AG20443 (cell line): ENCODE measurements around the gene FHIT.
"Not testable (repeated sequence)": the region's sequence is repeated elsewhere in the genome, so short reads cannot be mapped to it uniquely, and the experiment has no call there.

Experiments
- DNase-seq: peaks from one replicate; pipeline ENCODE4 v3.0.0; 2012; ENCODE audit warnings: low spot score, mixed read lengths

Gene FHIT

DNA sequence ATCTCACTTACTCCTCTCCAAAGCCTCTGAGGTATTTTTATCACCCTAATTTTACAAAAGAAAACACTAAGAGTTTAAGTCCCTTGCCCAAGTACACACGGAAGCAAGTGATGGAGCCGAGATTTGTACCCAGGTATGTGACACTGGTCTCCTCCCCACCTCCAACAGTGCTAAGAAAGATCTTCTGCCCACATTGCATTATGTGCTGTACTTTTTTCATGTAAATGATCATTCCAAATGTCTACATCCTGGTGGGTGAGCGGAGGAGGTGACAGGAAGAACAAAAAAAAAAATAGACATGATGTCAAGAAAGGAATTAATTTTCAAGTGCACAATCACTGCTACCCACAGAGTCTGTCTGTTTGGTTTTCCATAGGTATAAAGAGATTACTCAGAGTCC lies 694.1 kb downstream of the FHIT start:
- no peak for DNase-seq

DNA sequence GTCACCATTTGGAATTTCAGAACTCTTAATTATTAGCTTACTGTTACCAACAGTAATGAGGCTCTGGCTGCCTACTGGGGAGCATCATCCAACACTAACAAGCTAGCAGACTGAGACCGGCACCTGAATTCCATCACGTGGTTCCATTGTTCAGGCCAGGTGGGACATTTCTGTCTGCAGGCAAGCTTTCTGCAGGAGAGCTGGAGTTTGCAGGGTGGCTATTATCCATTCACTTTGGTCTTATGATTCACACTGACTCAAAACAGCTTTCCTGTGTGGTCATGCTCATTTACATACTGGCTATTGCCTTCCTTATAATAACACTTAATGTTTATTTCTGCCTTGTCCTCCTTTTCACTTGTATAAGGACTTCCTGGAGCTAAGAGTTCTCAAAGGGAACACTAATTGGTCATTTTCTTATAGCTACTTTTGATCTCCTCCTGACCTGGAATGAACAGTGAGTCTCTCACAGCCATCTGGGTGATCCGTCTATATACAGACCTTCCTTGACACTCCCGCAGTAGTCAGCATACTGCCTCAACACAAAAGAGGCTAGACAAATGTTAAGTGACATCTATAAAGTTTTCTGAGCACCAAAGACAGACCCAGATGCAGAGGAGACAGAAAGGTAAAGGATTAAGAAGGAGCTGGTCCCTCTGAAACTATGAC lies 695.4 kb downstream of the FHIT start:
- peak; percentile 20 for DNase-seq

GRCh38 chr3:60553144-60553543 lies 698.1 kb downstream of the FHIT start:
- DNase-seq: no peak

DNA sequence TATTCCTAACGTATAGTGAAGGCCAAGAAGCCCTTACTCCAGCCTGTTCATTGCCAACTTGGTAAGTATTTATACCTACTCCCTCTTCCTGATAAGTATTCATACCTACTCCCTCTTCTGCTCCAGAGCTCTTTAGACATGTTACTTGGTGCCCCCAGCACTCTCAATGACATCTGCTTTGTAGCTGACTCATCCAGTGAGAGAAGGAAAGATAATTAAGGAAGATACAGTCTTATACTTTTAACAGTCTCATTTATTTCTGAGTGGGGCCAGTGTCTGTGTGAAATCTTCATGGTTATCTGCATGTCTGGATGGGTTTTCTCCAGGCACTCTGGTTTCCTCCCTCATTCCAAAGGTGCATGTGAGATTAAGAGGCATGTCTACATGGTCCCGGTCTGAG lies 698.7 kb downstream of the FHIT start:
- no peak for DNase-seq

DNA sequence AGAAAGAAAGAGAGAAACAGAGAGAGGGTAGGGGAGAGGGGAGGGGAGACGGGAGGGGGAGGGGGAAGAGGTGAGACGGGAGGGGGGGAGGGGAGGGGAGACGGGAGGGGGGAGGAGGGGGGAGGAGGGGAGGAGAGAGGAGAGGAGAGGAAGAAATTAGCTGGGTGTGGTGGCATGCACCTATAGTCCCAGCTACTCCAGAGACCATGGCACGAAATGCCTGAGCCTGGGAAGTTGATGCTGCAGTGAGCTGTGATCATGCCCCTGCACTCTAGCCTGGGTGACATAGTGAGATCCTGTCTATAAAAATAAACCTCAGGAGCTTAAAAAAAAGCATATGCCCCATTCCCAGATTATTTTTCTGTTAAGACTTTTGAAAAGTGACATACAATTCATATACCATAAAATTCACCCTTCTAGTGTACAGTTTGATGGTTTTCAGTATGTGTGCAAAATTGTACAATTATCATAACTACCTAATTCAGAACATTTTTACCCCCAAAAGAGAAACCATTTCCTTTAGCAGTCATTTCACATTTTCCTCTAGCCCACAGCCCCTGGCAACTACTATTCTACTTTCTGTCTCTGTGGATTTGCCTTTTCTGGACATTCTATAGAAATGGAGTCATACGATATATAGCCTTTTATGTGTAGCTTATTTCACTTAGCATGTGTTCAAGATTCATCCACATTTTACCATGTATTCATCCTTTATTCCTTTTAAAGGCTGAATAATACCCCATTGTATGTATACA lies 699.6 kb downstream of the FHIT start:
- DNase-seq: no peak

DNA sequence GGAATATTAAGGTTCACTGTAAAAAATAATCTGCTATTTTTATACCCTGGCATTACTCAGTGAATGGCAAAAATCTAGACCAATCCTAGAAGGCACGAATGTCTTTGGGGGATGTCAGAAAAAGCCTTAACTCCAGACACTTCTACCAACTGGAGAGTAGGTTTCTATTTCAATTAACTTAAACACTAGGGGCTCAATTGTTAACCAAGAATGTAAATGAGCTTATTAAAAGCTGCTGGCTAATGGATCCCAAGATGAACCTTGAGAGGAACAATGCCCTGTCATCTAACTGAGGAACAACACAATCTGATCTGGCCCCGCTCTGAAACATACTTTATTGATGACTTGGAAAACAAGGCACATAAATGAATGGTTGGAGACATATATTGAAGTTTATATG lies 701.4 kb downstream of the FHIT start:
- DNase-seq: no peak

DNA sequence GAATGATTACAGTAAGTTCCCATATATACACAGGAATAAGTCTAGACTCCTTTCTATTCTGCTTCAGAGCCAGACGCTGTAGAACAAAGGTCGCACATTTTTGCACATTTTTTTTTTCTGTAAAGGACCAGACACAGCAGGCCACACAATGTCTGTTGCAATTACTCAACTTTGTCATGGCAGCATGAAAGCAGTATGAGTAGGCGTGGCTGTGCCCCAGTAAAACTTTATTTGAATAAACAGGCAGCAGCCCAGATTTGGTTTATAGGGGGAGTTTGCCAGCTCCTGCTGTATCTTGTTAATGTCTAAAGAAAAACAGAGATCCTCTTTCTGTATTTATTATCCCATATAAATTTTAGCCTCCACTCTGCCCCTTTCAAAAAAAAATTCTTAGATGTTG lies 708.3 kb downstream of the FHIT start:
- DNase-seq: no peak

GRCh38 chr3:60539394-60539793 lies 711.9 kb downstream of the FHIT start:
- not testable (repeated sequence) for DNase-seq

- DNase-seq: no peak
These were observed 714.8 kb downstream of the FHIT start for GRCh38 chr3:60536420-60536819.

DNA sequence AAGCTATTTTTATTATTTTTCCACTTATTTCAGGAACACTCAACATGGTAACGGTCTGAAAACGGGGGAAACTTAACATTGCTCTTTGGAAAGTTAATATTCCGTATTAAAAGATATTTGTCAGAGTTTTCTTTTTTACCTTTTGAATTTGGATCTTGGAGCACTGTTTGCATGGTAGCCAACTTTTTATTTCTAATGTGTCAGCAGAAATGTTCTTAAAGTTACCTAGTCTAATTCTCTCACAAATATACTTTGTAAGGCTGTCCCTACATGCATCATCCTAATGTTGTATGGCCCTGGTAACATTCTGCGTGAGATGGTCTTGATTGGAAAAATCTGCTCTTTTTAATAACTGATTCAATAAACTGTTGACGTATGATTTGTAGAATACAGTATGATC lies 719.5 kb downstream of the FHIT start:
- no peak for DNase-seq

GRCh38 chr3:60528651-60529050 lies 722.6 kb downstream of the FHIT start:
- DNase-seq: no peak

- no peak for DNase-seq
These were observed 727.7 kb downstream of the FHIT start for GRCh38 chr3:60523536-60523935.

DNA sequence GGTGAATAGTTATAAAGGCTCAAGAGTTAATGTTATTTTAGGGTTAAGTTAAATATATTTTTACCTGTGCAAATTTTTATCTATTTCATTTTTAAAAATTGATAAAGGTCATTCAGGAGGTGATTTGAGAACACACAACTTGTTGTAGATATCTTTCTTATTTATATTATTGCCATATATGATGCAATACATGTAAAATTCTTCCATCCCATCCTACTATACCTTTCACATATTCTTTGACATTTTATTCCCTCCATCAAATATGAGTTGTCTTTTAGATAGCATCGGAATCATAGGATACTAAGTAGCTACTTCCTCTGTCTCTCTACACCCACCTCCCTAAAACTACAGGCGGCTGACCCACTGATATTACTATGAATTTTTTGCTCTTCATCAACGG lies 734.1 kb downstream of the FHIT start:
- no peak for DNase-seq

DNA sequence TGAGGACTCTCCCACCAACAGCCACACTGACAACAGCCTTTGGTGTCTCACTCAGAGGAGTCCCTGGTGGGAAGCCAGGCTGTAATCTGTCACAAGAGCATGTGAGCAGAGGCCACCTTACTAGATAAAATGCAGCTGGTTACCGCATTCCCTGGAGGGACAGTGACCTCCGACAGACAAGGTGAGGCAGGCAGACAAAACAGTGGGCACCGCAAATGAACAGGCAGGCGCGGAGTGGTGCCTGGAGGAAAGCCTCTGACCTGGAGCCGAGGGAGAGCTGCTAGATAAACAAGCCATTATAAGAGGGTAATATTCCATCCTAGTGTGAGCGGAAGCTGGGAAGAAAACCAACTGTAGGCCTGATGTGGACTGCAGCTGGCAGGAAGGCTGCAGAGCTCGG lies 736.4 kb downstream of the FHIT start:
- DNase-seq: no peak

DNA sequence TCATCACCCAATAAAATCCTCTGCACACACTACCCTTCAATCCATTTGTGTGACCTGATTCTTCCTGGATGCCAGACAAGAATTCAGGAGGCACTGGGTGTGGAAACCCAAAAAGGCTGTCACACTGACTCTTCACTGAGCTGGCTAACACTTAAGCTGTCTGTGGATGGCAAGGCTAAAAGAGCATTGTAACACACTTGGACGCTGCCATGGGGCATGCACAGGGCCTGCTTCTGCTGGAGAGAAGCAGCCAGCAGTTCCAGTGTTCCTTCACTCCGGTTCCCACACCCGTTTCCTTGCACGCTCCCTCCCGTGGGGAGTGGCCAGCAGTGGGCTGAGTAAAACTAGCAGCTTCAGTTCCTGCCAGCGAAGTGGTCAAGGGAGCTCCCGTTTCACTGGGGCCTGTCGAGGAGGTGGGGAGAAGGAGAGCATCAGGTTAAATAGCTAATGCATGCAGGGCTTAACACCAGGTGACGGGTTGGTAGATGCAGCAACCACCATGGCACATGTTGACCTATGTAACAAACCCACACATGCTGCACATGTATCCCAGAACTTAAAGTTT lies 737.1 kb downstream of the FHIT start:
- DNase-seq: no peak

DNA sequence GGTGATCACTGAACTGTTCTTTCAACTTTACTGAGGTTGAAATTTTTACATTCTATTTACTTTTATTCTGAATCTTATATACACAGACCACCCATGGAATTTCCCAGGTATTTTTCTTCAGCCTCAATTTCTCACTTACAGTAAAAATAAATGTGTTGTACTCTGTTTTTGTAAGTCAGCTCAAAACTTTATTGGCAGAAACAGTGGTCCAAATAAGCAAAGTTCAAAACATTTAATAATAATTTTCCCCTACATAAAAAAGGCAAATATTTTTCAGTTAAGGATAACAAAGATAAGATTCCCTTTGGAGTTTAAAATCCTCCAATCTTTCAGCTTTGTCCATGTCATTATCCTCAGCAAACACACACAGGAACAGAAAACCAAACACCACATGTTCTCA lies 738.0 kb downstream of the FHIT start:
- DNase-seq: no peak

- no peak for DNase-seq
These were observed 738.7 kb downstream of the FHIT start for GRCh38 chr3:60512506-60512905.

GRCh38 chr3:60509471-60509870 lies 741.8 kb downstream of the FHIT start:
- no peak for DNase-seq

DNA sequence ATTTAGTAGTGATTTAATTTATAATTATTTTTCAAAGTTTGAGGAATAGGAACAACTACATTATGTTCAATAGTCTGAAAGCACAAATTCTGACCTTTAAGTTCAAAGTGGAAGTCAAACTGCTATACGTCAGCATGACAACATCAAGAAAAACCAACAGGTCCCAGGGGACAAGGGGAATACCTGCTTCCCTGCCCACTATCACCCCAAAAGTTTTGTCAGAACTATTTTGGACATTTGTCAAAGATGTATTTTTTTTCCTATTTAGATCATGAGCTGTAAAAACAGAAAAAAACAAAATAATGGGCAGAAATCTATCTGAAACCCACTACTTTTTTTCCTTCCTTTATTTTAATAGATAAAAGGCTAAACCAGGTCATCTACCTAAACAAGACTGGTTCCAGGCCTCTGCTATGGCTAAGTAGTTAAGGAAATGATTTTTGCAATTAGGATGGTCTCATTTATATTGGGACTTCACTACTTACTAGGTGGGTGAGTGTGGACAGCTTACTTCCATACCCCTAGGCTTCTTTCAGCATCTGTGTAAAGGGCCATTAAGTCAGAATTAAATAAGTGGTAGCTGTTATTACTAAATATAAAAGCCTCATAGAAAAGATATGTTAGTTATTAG lies 746.3 kb downstream of the FHIT start:
- no peak for DNase-seq

DNA sequence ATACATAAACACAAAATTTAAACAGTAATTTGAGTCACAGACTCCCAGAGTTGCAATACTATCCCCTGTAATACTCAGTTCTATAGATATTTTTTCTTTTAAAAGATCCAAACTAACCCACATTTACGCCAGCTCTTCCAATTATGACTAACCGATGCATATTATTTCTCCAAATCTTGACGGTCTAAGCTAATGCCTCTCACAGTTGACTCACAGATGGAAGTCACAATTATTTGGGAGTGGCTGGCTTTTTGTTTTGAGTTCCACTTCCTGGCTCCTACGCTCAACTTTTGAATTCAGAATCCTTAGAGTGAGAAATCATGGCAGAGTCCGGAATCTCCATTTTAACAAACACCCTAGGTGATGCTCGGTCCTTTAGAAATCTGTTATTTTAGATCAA lies 749.9 kb downstream of the FHIT start:
- DNase-seq: no peak

DNA sequence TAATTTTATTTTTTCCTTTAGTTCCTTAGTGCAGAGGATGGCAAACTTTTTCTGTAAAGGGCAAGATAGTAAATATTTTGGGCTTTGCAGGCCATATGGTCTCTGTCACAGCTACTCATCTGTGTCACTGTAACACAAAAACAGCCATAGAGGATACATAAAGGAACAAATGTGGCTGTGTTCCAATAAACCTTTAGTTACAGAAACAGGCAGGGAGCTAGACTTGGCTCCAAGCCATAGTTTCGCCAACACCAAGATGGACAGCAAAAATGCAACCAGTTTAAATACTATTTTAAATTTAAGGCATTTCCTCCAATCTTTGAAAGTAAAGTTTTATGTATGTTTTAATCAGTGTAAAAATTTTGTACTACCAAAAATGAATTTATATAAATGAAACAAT lies 753.4 kb downstream of the FHIT start:
- no peak for DNase-seq

GRCh38 chr3:60490992-60491391 lies 760.3 kb downstream of the FHIT start:
- no peak for DNase-seq

GRCh38 chr3:60475096-60475495 lies 776.2 kb downstream of the FHIT start:
- DNase-seq: no peak
